Stimulated activated CD4-positive, alpha-beta T cell treated with anti-CD3 and anti-CD28 coated beads, Interleukin-4, amount 100 ng/mL, for 4 hours (primary cell): Measurements from ENCODE around the gene ZMYND8.
"Not testable (repeated sequence)": the region's sequence is repeated elsewhere in the genome, so short reads cannot be mapped to it uniquely, and the experiment has no call there.

ENCODE experiments used
- DNase-seq, 2 experiments: peaks; one replicate each; pipeline ENCODE4 v3.0.0-alpha.2; 2020

Gene ZMYND8

GRCh38 chr20:47196091-47197081 lies 160.1 kb downstream of the ZMYND8 start:
- peak; percentile 59 to 76 for DNase-seq

GRCh38 chr20:47195573-47195972 lies 160.9 kb downstream of the ZMYND8 start:
- no peak for DNase-seq

GRCh38 chr20:47191956-47192355 lies 164.5 kb downstream of the ZMYND8 start:
- DNase-seq: no peak

- DNase-seq: no peak
Measured at GRCh38 chr20:47191074-47191673, 165.3 kb downstream of the ZMYND8 start.

GRCh38 chr20:47189060-47189459 lies 167.4 kb downstream of the ZMYND8 start:
- no peak for DNase-seq

- no peak for DNase-seq
Measured at GRCh38 chr20:47188540-47188939, 168.0 kb downstream of the ZMYND8 start.

GRCh38 chr20:47187450-47188195 lies 168.9 kb downstream of the ZMYND8 start:
- no peak for DNase-seq

- no peak for DNase-seq
Measured at GRCh38 chr20:47183367-47183766, 173.1 kb downstream of the ZMYND8 start.

GRCh38 chr20:47181056-47181862 lies 175.2 kb downstream of the ZMYND8 start:
- DNase-seq: no peak

GRCh38 chr20:47179267-47179666 lies 177.2 kb downstream of the ZMYND8 start:
- no peak for DNase-seq

- DNase-seq: no peak
Measured at GRCh38 chr20:47178851-47179250, 177.6 kb downstream of the ZMYND8 start.

GRCh38 chr20:47178277-47178676 lies 178.2 kb downstream of the ZMYND8 start:
- DNase-seq: no peak

GRCh38 chr20:47176217-47176616 lies 180.3 kb downstream of the ZMYND8 start:
- DNase-seq: not testable (repeated sequence)

GRCh38 chr20:47175493-47175892 lies 181.0 kb downstream of the ZMYND8 start:
- no peak for DNase-seq

GRCh38 chr20:47174456-47175243 lies 181.8 kb downstream of the ZMYND8 start:
- no peak for DNase-seq

- no peak for DNase-seq
Measured at GRCh38 chr20:47173596-47174216, 182.8 kb downstream of the ZMYND8 start.

GRCh38 chr20:47172579-47172978 lies 183.9 kb downstream of the ZMYND8 start:
- DNase-seq: no peak

- DNase-seq: no peak
Measured at GRCh38 chr20:47167846-47168245, 188.7 kb downstream of the ZMYND8 start.

- no peak for DNase-seq
Measured at GRCh38 chr20:47165376-47165865, 191.1 kb downstream of the ZMYND8 start.

GRCh38 chr20:47164140-47164539 lies 192.4 kb downstream of the ZMYND8 start:
- DNase-seq: no peak

- DNase-seq: no peak
Measured at GRCh38 chr20:47161411-47161810, 195.1 kb downstream of the ZMYND8 start.
